ENCODE data around the gene MYZAP. TPM values are rescaled to one million over a fixed set of nuclear protein-coding genes. Genes with fewer than 3 reads are reported as not detected.

The MYZAP gene
- total and polyA plus RNA-seq, 9 of the 15 experiments (the other 6 are each of a cell fraction or from before 2014, with no cell fraction given), result 0.03 TPM; not detected in 8

DNA sequence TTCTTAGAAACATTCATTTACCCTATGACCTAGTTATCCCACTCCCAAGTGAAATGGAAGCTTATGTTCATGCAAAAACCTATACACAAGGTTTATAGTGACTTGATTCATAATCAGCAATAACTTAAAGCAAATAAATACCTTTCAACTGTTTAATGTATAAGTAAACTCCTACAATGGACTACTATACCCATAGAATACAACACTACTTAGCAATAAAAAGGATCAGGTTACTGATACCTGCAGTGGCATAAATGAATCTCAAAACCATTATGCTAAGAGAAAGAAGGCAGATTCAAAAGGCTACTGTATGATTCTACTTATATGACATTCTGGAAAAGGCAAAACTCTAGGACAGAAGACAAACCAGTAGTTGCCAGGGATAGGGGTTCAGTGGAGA is 106.5 kb downstream of the MYZAP start (continued):
- TF ChIP-seq NCOA2 (IDR thresholded peaks at IDR 0.05; ENCODE audit: partially characterized antibody in 2 of 2) (no peak), HNRNPUL1 (IDR thresholded peaks at IDR 0.05; ENCODE audit: low read length) (no peak), ZNF280B (CRISPR knock-in tag; IDR thresholded peaks at IDR 0.05) (no peak), TSC22D4 (tag; IDR thresholded peaks at IDR 0.05) (no peak)

DNA sequence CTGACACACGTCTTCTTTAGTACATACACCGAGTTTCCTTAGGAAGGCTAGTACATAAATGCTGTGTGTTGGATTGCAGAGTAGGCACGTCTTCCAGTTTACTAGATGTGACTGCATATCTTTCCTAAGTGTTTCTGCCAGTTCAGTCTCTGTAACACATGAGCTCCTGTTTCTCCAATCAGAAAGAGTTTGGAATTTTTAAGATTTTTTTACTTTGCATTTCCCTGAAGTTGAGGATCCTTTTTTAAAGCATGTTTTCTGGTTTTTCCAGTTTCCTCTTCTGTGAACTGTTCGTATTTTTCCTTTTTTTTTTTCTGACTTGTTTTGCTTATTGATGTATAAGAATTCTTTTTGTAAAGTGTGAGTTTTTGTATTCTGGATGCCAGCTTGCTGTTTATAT is 107.3 kb downstream of the MYZAP start:
- CTCF ChIA-PET (ENCODE audit: low intra/inter-chr PET ratio), result no interaction called here

More for the DNA sequence above, 107.3 kb downstream of the MYZAP start:
- Histone ChIP-seq H2AFZ (ENCODE audit: low read depth, low read length) (no peak overlapping the region), H3K9ac (ENCODE audit: insufficient read depth in 1 of 2, low read depth in 2 of 2, low read length in 2 of 2) (no peak overlapping the region), H3K9me3 (replicated peaks; ENCODE audit: control insufficient read depth, insufficient read depth, low read depth, low read length) (no peaks in the 10 kb centered on the region), H3K4me2 (ENCODE audit: insufficient read depth, low read length) (no peak overlapping the region), H3K79me2 (ENCODE audit: control insufficient read depth, insufficient read depth, low read length) (no peaks in the 10 kb centered on the region), H3K36me3 (ENCODE audit: control insufficient read depth, insufficient read depth, low read length) (no peaks in the 10 kb centered on the region), H3K4me1 (replicated peaks in 1 of 2; ENCODE audit: control insufficient read depth in 2 of 2, insufficient read depth in 2 of 2, low read length in 2 of 2) (no peaks in the 10 kb centered on the region; a peak in 2 of 5 replicates), H3K4me3 (no peak overlapping the region), H3K9me1 (ENCODE audit: control insufficient read depth, insufficient read depth, low read length) (no peaks in the 10 kb centered on the region), H3K27ac (ENCODE audit: extremely low read depth, low read depth, low read length) (no peak overlapping the region), H3K27me3 (ENCODE audit: control insufficient read depth in 2 of 2, insufficient read depth in 2 of 2, low read length in 2 of 2) (peaks cover 17 to 24% of the 10 kb centered on the region in 2 experiments), H4K20me1 (replicated peaks; ENCODE audit: control insufficient read depth, insufficient read depth, low read length) (no peaks in the 10 kb centered on the region)
- ATAC-seq, result no peak
- 2% methylated on average over 4 of the region's 4 CpGs for WGBS (ENCODE audit: insufficient coverage, low coverage, missing lambda C conversion rate)
- POLR2A ChIA-PET, result no interaction called here
- in situ Hi-C loops (cut with MboI) (no loop called here), intact Hi-C loops (cut with micrococcal nuclease) (no loop called here)
- TF ChIP-seq TBP (optimal IDR thresholded peaks at IDR 0.05; ENCODE audit: low read depth, low read length) (no peak), ZNF445 (CRISPR knock-in tag; IDR thresholded peaks at IDR 0.05; ENCODE audit: low read depth) (no peak), ZC3H8 (IDR thresholded peaks at IDR 0.05) (no peak), ADNP (tag; IDR thresholded peaks at IDR 0.05) (no peak), ZNF384 (IDR thresholded peaks at IDR 0.05; ENCODE audit: low read depth, low read length) (no peak), SAFB (IDR thresholded peaks at IDR 0.05; ENCODE audit: borderline replicate concordance, low read depth, low read length) (no peak), ZKSCAN3 (CRISPR knock-in tag; IDR thresholded peaks at IDR 0.05) (no peak), ETS2 (tag; IDR thresholded peaks at IDR 0.05; ENCODE audit: borderline replicate concordance, poor library complexity, severe bottlenecking) (no peak), SIX5 (IDR thresholded peaks at IDR 0.05; ENCODE audit: borderline replicate concordance in 1 of 2, insufficient read depth in 1 of 2, low read depth in 1 of 2, low read length in 2 of 2) (no peak)
- TF ChIP-seq, protein P1, sequence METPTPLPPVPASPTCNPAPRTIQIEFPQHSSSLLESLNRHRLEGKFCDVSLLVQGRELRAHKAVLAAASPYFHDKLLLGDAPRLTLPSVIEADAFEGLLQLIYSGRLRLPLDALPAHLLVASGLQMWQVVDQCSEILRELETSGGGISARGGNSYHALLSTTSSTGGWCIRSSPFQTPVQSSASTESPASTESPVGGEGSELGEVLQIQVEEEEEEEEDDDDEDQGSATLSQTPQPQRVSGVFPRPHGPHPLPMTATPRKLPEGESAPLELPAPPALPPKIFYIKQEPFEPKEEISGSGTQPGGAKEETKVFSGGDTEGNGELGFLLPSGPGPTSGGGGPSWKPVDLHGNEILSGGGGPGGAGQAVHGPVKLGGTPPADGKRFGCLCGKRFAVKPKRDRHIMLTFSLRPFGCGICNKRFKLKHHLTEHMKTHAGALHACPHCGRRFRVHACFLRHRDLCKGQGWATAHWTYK (CRISPR knock-in tag; IDR thresholded peaks at IDR 0.05), result no peak
- no TSS peak for BruUV-seq (replicated peaks)
- DNase-seq (ENCODE audit: extremely low read depth in 1 of 4, low spot score in 3 of 4), result no peak
- no peak for FAIRE-seq
